ENCODE results near the gene MROH2A.

- TF ChIP-seq ZNF396 (CRISPR knock-in tag; IDR thresholded peaks at IDR 0.05; ENCODE audit: borderline replicate concordance) (no peak), AFF4 (CRISPR knock-in tag; IDR thresholded peaks at IDR 0.05; ENCODE audit: borderline replicate concordance) (no peak), CDX4 (CRISPR knock-in tag; IDR thresholded peaks at IDR 0.05; ENCODE audit: borderline replicate concordance) (no peak), NFYB (CRISPR knock-in tag; conservative IDR thresholded peaks at IDR 0.05; ENCODE audit: low read depth) (no peak)
Measured at GRCh38 chr2:233803292-233803911, 25.3 kb downstream of the MROH2A start.
